HG03139 (cell line): Measurements from ENCODE around the gene MMP7.

ENCODE experiments used
- ATAC-seq: cut with Tn5 transposase; IDR thresholded peaks from one replicate; pipeline ENCODE4 v1.9.1; 2021; ENCODE audit not compliant: unreplicated experiment

MMP7 gene

GRCh38 chr11:102495161-102496042 is 35.1 kb downstream of the MMP7 start:
- ATAC-seq, result peak; percentile 77

DNA sequence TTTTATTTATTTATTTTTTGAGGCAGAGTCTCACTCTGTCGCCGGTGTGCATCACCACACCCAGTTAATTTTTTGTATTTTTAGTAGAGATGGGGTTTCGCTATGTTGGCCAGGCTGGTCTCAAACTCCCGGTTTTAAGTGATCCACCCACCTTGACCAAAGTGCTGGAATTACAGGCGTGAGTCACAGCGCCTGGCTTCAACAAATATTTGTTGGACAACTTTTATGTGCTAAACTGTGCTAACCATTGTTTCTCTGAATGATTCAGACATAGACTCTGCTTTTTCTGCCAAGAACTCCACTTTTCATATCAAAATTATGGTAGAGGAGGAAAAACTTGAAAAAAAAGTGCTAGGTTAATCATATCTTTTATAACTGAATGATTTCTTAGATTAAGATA is 36.3 kb downstream of the MMP7 start:
- ATAC-seq, result no peak

- no peak for ATAC-seq
These were observed 37.0 kb downstream of the MMP7 start for GRCh38 chr11:102493524-102493923.

DNA sequence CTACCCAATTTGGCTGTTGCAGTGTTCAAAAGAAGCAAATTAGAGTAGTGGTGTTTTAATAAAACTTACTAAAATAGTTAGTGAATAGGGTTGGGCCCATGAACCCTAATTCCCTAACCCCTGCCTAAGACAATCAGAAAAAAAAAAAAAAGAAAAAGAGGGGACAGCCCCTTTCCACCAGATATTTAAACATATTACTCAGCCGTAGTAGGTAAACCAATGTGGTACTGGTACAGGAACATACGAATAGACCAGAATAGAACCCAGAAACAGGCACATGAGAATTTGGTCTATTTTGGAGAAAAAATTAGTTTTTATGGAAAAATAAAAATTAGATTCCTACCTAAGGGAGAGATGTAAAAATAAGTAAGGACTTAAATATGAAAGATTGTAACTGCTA is 38.6 kb downstream of the MMP7 start:
- no peak for ATAC-seq

- ATAC-seq, result no peak
These were observed 41.1 kb downstream of the MMP7 start for GRCh38 chr11:102489186-102490145.

DNA sequence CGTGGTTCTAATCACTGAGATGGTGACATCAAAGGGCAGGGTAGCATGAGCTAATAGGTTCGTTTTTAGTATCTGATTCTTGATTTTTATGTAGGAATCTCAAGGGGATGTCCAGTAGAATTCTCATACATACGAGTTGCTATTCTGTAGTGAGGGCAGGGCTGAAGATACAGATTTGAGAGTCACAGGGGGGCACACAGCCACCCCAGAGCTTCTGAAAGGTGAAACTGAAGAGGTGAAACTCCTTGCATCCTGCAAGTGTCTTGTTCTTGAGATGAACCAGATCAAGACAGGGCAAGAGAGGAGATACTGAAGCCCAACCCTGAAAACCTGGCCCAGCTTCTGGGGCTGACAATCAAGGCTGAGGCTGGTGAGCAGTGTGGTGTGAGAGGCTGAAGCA is 42.3 kb downstream of the MMP7 start:
- peak; percentile 76 for ATAC-seq

DNA sequence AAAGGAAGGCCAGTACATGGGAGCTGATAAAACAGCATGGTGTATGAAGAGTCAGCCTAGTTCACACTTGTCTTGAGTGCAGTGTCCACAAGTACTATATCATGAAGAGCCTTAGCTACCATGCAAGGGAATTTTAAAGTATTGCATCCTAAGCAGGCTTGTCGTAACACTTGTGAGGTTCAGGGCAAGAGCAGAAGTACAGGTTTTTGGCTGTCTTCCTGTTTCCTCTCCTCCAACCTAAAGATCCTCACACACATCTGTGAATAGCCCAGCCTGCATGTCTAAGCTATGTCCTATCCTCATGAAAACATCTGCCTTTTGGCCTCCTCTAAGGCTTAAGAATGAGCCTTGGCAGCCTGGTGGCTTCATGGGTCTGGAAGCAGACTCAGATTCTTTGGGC is 43.3 kb downstream of the MMP7 start:
- no peak for ATAC-seq

- no peak for ATAC-seq
These were observed 44.0 kb downstream of the MMP7 start for GRCh38 chr11:102486584-102486983.

DNA sequence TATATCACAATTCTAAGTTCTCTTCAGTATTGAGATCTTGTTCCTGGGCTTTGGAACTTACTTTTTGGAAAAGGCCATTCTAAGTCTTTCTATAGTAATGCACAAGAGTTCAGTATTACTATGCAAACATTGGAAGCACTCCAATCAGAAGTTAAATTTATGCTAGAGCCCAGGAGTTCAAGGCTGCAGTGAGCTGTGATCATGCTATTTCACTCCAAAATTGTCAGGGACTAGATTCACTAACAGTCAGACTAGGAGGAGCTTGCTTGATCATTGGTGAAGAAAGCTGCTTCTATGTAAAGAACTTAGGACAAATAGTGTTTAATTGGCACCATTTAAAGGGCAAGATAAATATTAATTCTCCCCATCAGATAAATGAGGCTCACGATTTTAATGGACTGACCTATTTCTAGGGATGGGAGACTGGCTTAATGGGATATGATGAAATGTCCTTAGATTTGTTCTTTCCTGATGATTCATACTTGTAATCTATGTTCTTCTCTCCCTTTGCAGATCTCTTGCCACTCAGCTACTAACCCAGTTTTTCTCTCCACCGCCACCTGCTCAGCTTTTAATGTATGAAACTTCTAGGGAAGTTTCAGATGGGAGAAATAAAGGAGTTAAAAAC is 45.3 kb downstream of the MMP7 start:
- no peak for ATAC-seq

DNA sequence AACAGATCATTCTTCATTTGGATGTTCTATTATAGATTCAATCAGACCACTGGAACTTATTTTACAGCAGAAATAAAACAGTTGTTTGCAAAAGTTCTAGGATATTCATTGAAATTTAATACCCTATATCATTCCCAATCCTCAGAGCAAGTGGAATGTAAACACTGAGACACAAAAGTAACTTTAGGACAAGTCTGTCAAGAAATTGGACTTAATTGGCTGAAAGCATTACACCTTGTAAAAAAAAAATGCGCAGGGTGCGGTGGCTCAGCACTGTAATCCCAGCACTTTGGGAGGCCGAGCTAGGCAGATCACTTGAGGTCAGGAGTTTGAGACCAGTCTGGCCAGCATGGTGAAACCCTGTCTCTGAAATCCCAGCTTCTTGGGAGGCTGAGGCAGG is 48.1 kb downstream of the MMP7 start:
- no peak for ATAC-seq

- ATAC-seq, result no peak
These were observed 50.8 kb downstream of the MMP7 start for GRCh38 chr11:102479733-102480132.

DNA sequence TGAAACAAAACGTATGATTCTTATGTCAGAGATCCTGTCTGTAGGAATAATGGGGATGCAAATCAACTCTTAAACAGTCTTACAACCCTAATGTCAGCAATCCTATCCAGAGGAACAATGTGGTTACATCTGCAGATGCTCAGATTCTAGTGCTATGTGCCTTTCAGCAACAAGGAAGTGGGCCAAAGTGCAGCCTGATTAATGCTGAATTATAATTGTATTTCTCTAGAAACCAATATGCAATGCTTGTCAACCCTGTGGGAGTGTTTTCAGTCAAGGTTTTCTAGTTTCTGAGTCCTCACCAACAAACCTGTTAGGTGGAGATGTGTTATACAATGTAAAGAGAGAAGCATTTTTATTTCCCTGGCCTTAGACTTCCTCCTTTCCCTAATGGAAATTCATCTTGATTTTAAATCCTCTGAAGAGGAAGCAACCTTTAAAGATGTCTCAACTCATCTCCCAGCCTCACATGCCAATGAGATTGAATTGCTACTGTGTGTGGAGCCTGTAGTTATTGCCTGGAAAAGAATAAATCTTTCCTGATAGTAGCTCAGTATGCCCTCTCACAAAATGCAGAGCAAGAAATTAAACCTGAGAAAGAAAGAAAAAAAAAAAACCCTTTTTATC is 51.8 kb downstream of the MMP7 start:
- no peak for ATAC-seq

GRCh38 chr11:102476812-102477211 is 53.7 kb downstream of the MMP7 start:
- ATAC-seq, result no peak

- no peak for ATAC-seq
These were observed 54.5 kb downstream of the MMP7 start for GRCh38 chr11:102476069-102476468.

DNA sequence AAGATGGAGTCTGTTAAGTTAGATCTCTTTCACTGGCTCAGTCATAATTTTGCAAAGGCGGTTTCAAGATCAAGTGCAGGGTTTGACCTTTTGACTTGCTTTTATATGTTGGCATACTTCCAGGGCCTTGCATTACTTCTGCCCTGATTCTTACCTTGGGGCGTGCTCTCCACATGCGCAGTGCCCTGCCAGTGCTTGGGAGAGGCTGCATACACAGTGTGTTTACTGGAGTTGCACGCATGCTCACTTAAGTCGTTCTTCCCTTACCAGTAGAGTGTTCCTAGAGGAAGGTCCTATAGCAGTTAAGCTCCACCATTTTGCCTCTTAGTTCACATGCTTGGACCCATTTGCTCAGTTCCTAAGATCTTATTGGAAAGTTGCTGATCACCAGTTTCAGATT is 57.0 kb downstream of the MMP7 start:
- no peak for ATAC-seq

DNA sequence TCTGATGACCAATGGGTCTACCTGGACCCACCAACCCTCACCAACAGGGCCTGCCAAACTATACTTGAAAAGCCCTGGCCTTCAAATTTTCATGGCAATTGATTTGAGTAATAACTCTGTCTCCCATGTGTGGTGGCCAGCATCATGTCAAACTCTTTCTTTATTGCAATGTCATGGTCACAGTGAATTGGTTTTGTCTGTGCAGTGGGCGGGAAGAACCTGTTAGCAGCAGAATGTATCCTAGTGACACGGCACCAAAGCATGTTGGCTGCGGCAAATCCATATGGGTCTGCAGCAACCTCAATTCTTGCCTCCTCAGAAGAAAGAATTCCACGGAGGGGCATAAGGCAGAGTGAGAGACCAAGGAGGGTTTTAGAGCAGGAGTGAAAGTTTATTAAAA is 58.4 kb downstream of the MMP7 start:
- ATAC-seq, result no peak

DNA sequence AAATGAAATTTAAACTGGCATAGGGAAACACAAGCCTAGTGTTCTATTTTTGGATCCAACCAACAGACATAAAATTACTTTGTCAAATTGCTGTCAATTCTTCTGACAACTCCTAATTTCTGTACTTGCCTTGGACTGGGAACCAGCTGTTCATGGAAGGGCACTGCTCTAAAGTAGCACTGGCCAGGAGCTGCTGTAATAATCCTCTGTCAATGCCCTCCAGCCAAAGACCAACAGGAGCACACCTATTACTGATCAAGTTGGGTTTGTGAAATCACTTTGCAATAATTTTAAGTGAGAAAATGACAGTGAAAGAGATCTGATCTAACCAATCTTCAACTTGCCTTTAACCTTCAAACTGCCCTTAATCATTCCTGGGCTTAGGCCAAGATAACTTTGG is 59.1 kb downstream of the MMP7 start:
- no peak for ATAC-seq
